ENCODE measurements around the gene FBXO4.

FBXO4 gene

GRCh38 chr5:41924872-41925554 lies at the start of gene FBXO4:
TSS of gene FBXO4 (plus strand) at chr5:41925281. CDS start at chr5:41925310, 29 bp downstream.
- DNase-seq (ENCODE audit: insufficient read length, low spot score) (peak; percentile 29), FAIRE-seq (no peak)
- TF ChIP-seq CTCF (IDR thresholded peaks at IDR 0.05; ENCODE audit: insufficient read depth, missing control alignments), result peak; percentile 36

- no peak for TF ChIP-seq CTCF (IDR thresholded peaks at IDR 0.05; ENCODE audit: insufficient read depth, missing control alignments)
- FAIRE-seq (no peak), DNase-seq (ENCODE audit: insufficient read length, low spot score) (no peak)
Observed at GRCh38 chr5:41876678-41877077, 48.4 kb upstream of the FBXO4 start.

GRCh38 chr5:41877408-41877807 lies 47.7 kb upstream of the FBXO4 start:
- DNase-seq (ENCODE audit: insufficient read length, low spot score) (no peak), FAIRE-seq (no peak)
- no peak for TF ChIP-seq CTCF (IDR thresholded peaks at IDR 0.05; ENCODE audit: insufficient read depth, missing control alignments)

GRCh38 chr5:41878173-41878572 lies 46.9 kb upstream of the FBXO4 start:
- no peak for TF ChIP-seq CTCF (IDR thresholded peaks at IDR 0.05; ENCODE audit: insufficient read depth, missing control alignments)
- no peak for DNase-seq (ENCODE audit: insufficient read length, low spot score)
- no peak for FAIRE-seq

GRCh38 chr5:41878643-41879478 lies 46.2 kb upstream of the FBXO4 start:
- no peak for FAIRE-seq
- DNase-seq (ENCODE audit: insufficient read length, low spot score), result no peak
- TF ChIP-seq CTCF (IDR thresholded peaks at IDR 0.05; ENCODE audit: insufficient read depth, missing control alignments), result no peak

- DNase-seq (ENCODE audit: insufficient read length, low spot score) (no peak), FAIRE-seq (no peak)
- no peak for TF ChIP-seq CTCF (IDR thresholded peaks at IDR 0.05; ENCODE audit: insufficient read depth, missing control alignments)
Observed at GRCh38 chr5:41882765-41883164, 42.3 kb upstream of the FBXO4 start.

- DNase-seq (ENCODE audit: insufficient read length, low spot score) (no peak), FAIRE-seq (no peak)
- TF ChIP-seq CTCF (IDR thresholded peaks at IDR 0.05; ENCODE audit: insufficient read depth, missing control alignments), result no peak
Observed at GRCh38 chr5:41883243-41883642, 41.8 kb upstream of the FBXO4 start.

Data from D721Med (cell line).